ENCODE data around the gene PCDHGA11. TPM values are rescaled to one million over a fixed set of nuclear protein-coding genes. Genes with fewer than 3 reads are reported as not detected.
"Not testable (repeated sequence)": the region's sequence is repeated elsewhere in the genome, so short reads cannot be mapped to it uniquely, and the experiment has no call there.

Gene PCDHGA11
- total and polyA plus RNA-seq, 9 of the 15 experiments (the other 6 are each of a cell fraction or from before 2014, with no cell fraction given) = 0.04 to 0.07 (median 0.04) TPM; not detected in 4

DNA sequence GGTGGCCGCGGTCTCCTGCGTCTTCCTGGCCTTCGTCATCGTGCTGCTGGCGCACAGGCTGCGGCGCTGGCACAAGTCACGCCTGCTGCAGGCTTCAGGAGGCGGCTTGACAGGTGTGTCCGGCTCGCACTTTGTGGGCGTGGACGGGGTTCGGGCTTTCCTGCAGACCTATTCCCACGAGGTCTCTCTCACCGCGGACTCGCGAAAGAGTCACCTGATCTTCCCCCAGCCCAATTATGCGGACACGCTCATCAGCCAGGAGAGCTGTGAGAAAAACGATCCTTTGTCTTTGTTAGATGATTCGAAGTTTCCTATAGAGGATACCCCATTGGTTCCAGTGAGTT lies 5.6 kb upstream of the PCDHGA11 start:
- WGBS (ENCODE audit: insufficient coverage, low coverage, missing lambda C conversion rate) = 9% methylated on average over 24 of the region's 24 CpGs
- H4K20me1 ChIP-seq (replicated peaks; ENCODE audit: control insufficient read depth, insufficient read depth, low read length); H3K36me3 ChIP-seq (ENCODE audit: control insufficient read depth, insufficient read depth, low read length); BruUV-seq (replicated peaks); in situ Hi-C loops (cut with MboI); H3K4me2 ChIP-seq (ENCODE audit: insufficient read depth, low read length); H3K9me3 ChIP-seq (replicated peaks; ENCODE audit: control insufficient read depth, insufficient read depth, low read depth, low read length); H3K79me2 ChIP-seq (ENCODE audit: control insufficient read depth, insufficient read depth, low read length); POLR2A ChIA-PET; H3K9ac ChIP-seq (ENCODE audit: insufficient read depth in 1 of 2, low read depth in 2 of 2, low read length in 2 of 2); H3K27ac ChIP-seq (ENCODE audit: extremely low read depth, low read depth, low read length); FAIRE-seq; H2AFZ ChIP-seq (ENCODE audit: low read depth, low read length); DNase-seq (ENCODE audit: extremely low read depth in 1 of 4, low spot score in 3 of 4); intact Hi-C loops (cut with micrococcal nuclease); H3K9me1 ChIP-seq (ENCODE audit: control insufficient read depth, insufficient read depth, low read length); ATAC-seq; H3K4me3 ChIP-seq: not testable (repeated sequence)
- Histone ChIP-seq H3K4me1 (replicated peaks in 1 of 2; ENCODE audit: control insufficient read depth in 2 of 2, insufficient read depth in 2 of 2, low read length in 2 of 2) (peaks cover 0 to 26% of the 10 kb centered on the region in 2 experiments; a peak in 2 of 5 replicates), H3K27me3 (ENCODE audit: control insufficient read depth in 2 of 2, insufficient read depth in 2 of 2, low read length in 2 of 2) (peaks cover 7 to 32% of the 10 kb centered on the region in 2 experiments; a peak in 4 of 5 replicates)
- CTCF ChIA-PET (ENCODE audit: low intra/inter-chr PET ratio) = interaction anchor here (0.6 kb wide), 1 partner anchor 77 kb away, joined by 3 read pairs; no protein-coding TSS in a partner anchor
- 0 out of 2 replicates have a peak, but pooled peaks have one; percentile 38 for TF ChIP-seq ZBTB33 (CRISPR knock-in tag; IDR thresholded peaks at IDR 0.05)

DNA sequence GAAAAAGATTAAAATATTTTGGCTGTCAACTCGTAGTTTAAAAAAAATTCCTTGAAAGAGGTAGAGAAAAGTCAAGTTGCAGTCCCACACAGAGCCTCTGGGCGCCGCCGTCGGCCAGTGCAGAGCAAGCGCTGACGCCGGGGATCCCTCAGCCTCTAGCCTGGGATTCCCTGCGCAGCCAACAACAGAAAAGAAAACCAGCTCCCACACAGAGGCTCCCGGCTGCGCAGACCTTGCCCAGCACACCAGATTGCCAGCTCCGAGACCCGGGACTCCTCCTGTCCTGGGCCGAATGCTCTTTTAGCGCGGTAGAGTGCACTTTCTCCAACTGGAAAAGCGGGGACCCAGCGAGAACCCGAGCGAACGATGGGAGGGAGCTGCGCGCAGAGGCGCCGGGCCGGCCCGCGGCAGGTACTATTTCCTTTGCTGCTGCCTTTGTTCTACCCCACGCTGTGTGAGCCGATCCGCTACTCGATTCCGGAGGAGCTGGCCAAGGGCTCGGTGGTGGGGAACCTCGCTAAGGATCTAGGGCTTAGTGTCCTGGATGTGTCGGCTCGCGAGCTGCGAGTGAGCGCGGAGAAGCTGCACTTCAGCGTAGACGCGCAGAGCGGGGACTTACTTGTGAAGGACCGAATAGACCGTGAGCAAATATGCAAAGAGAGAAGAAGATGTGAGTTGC lies 3.2 kb upstream of the PCDHGA11 start, which contains the start of gene PCDHGB7:
PCDHGB7 (plus strand) TSS at position 184 of the 679 bp plus-strand sequence; CDS start at position 367, 183 bp downstream.
- BruUV-seq (replicated peaks); H3K9ac ChIP-seq (ENCODE audit: insufficient read depth in 1 of 2, low read depth in 2 of 2, low read length in 2 of 2); intact Hi-C loops (cut with micrococcal nuclease); CTCF ChIA-PET (ENCODE audit: low intra/inter-chr PET ratio); H2AFZ ChIP-seq (ENCODE audit: low read depth, low read length); H4K20me1 ChIP-seq (replicated peaks; ENCODE audit: control insufficient read depth, insufficient read depth, low read length); H3K79me2 ChIP-seq (ENCODE audit: control insufficient read depth, insufficient read depth, low read length); in situ Hi-C loops (cut with MboI); H3K27ac ChIP-seq (ENCODE audit: extremely low read depth, low read depth, low read length); H3K36me3 ChIP-seq (ENCODE audit: control insufficient read depth, insufficient read depth, low read length); H3K4me3 ChIP-seq; H3K9me3 ChIP-seq (replicated peaks; ENCODE audit: control insufficient read depth, insufficient read depth, low read depth, low read length); H3K4me2 ChIP-seq (ENCODE audit: insufficient read depth, low read length); H3K9me1 ChIP-seq (ENCODE audit: control insufficient read depth, insufficient read depth, low read length): not testable (repeated sequence)
- POLR2A ChIA-PET = interaction anchor here (0.6 kb wide), 1 partner anchor 32 kb away, joined by 3 read pairs; no protein-coding TSS in a partner anchor
- peak; percentile 80 for FAIRE-seq
- Histone ChIP-seq H3K4me1 (replicated peaks in 1 of 2; ENCODE audit: control insufficient read depth in 2 of 2, insufficient read depth in 2 of 2, low read length in 2 of 2) (peaks cover 0 to 32% of the 10 kb centered on the region in 2 experiments; a peak in 2 of 5 replicates), H3K27me3 (ENCODE audit: control insufficient read depth in 2 of 2, insufficient read depth in 2 of 2, low read length in 2 of 2) (peaks cover 7 to 47% of the 10 kb centered on the region in 2 experiments; a peak in 4 of 5 replicates)
- 36% methylated on average over 34 of the region's 47 CpGs for WGBS (ENCODE audit: insufficient coverage, low coverage, missing lambda C conversion rate)
- DNase-seq (ENCODE audit: extremely low read depth in 1 of 4, low spot score in 3 of 4) = peak; percentile 27 to 50 (median 37)
- TF ChIP-seq NRF1 (conservative IDR thresholded peaks at IDR 0.05 in 1 of 2, IDR thresholded peaks at IDR 0.05 in 1 of 2) (peak; percentile 58 to 59), ZNF384 (IDR thresholded peaks at IDR 0.05; ENCODE audit: low read depth, low read length) (0 out of 2 replicates have a peak, but pooled peaks have one; percentile 6), SMC3 (conservative IDR thresholded peaks at IDR 0.05; ENCODE audit: insufficient read depth, low read depth, low read length) (peak; percentile 44; the same call in 1 of the 2 replicates), RAD21 (CRISPR knock-in tag; conservative IDR thresholded peaks at IDR 0.05 in 1 of 2, IDR thresholded peaks at IDR 0.05 in 1 of 2) (peak in 1 of 2 experiments; percentile 58; a peak in 3 of 4 replicates)
- TF ChIP-seq, protein P1, sequence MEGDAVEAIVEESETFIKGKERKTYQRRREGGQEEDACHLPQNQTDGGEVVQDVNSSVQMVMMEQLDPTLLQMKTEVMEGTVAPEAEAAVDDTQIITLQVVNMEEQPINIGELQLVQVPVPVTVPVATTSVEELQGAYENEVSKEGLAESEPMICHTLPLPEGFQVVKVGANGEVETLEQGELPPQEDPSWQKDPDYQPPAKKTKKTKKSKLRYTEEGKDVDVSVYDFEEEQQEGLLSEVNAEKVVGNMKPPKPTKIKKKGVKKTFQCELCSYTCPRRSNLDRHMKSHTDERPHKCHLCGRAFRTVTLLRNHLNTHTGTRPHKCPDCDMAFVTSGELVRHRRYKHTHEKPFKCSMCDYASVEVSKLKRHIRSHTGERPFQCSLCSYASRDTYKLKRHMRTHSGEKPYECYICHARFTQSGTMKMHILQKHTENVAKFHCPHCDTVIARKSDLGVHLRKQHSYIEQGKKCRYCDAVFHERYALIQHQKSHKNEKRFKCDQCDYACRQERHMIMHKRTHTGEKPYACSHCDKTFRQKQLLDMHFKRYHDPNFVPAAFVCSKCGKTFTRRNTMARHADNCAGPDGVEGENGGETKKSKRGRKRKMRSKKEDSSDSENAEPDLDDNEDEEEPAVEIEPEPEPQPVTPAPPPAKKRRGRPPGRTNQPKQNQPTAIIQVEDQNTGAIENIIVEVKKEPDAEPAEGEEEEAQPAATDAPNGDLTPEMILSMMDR (IDR thresholded peaks at IDR 0.05 in 2 of 3, conservative IDR thresholded peaks at IDR 0.05 in 1 of 3; ENCODE audit: insufficient read depth in 2 of 3, low read depth in 1 of 3, low read length in 3 of 3) = peak; percentile 68 to 74 (median 73)
- ATAC-seq = peak; percentile 88
